ENCODE data around the gene RNF166. TPM values are rescaled to one million over a fixed set of nuclear protein-coding genes. Genes with fewer than 3 reads are reported as not detected.

RNF166 gene
- 10 to 100 TPM; 10.3 to 18.3 (median 13.2) TPM for total RNA-seq (2021; fragmentation: NEBNext Ultra II Directional; extraction: Animal tissue kit (Norgen Biotek cat#: 25700))
- long read RNA-seq, transcript RNF166-201 (6 exons, 1,883 nt): major isoform, 12 of 16 reads
- long read RNA-seq, partial matches to known transcripts: 1 of 16 reads
- long read RNA-seq, other reads (novel, unspliced or antisense): 3 of 16 reads

GRCh38 chr16:88706229-88706964 lies at the start of gene RNF166, which contains the start of gene CTU2:
Gene RNF166 (minus strand): TSS chr16:88706408. CDS start chr16:88706325, 83 bp downstream.
Gene CTU2 (plus strand): TSS chr16:88706503. CDS start chr16:88706531, 28 bp downstream.
- peaks cover 26% of the 10 kb centered on the region for H3K4me1 Mint-ChIP-seq (ENCODE audit: low read depth)

GRCh38 chr16:88754912-88755744 lies 48.9 kb upstream of the RNF166 start:
- peak overlapping the region; percentile 51 for H3K4me3 Mint-ChIP-seq

More at GRCh38 chr16:88706229-88706964, at the start of gene RNF166, which contains the start of gene CTU2:
- Mint-ChIP-seq H3K36me3 (ENCODE audit: low read depth) (no peaks in the 10 kb centered on the region), H3K4me3 (peak within 1 kb of the TSS; percentile 97), H3K9me3 (no peaks in the 10 kb centered on the region), H3K27ac (peak within 1 kb of the TSS; percentile 86), H3K27me3 (ENCODE audit: insufficient read depth) (no peaks in the 10 kb centered on the region; the same call in 1 of the 2 replicates)
- no peak for TF ChIP-seq CTCF (IDR thresholded peaks at IDR 0.05)
- peak; percentile 72 for DNase-seq

GRCh38 chr16:88754109-88754911 lies 48.1 kb upstream of the RNF166 start:
- Mint-ChIP-seq H3K27ac (peak overlapping the region; percentile 11; the same call in 1 of the 2 replicates), H3K27me3 (ENCODE audit: insufficient read depth) (peaks cover 4% of the 10 kb centered on the region), H3K4me3 (no peak overlapping the region), H3K4me1 (ENCODE audit: low read depth) (peaks cover 32% of the 10 kb centered on the region), H3K36me3 (ENCODE audit: low read depth) (peaks cover 5% of the 10 kb centered on the region), H3K9me3 (no peaks in the 10 kb centered on the region)
- no peak for TF ChIP-seq CTCF (IDR thresholded peaks at IDR 0.05)
- DNase-seq: no peak

More at GRCh38 chr16:88754912-88755744, 48.9 kb upstream of the RNF166 start:
- peak overlapping the region; percentile 74 for H3K27ac Mint-ChIP-seq
- peaks cover 33% of the 10 kb centered on the region for H3K4me1 Mint-ChIP-seq (ENCODE audit: low read depth)
- peaks cover 4% of the 10 kb centered on the region for H3K27me3 Mint-ChIP-seq (ENCODE audit: insufficient read depth)
- peak; percentile 82 for DNase-seq
- peaks cover 5% of the 10 kb centered on the region for H3K36me3 Mint-ChIP-seq (ENCODE audit: low read depth)
- TF ChIP-seq CTCF (IDR thresholded peaks at IDR 0.05): no peak
- H3K9me3 Mint-ChIP-seq: no peaks in the 10 kb centered on the region

- H3K4me3 Mint-ChIP-seq: no peak overlapping the region; the same call in 1 of the 2 replicates
- H3K9me3 Mint-ChIP-seq: no peaks in the 10 kb centered on the region
- peaks cover 4% of the 10 kb centered on the region for H3K27me3 Mint-ChIP-seq (ENCODE audit: insufficient read depth)
- H3K36me3 Mint-ChIP-seq (ENCODE audit: low read depth): peaks cover 2% of the 10 kb centered on the region
- H3K4me1 Mint-ChIP-seq (ENCODE audit: low read depth): peaks cover 25% of the 10 kb centered on the region
- no peak for DNase-seq
- TF ChIP-seq CTCF (IDR thresholded peaks at IDR 0.05): no peak
- H3K27ac Mint-ChIP-seq: peak overlapping the region; percentile 72
Measured at GRCh38 chr16:88753602-88754001, 47.4 kb upstream of the RNF166 start.

GRCh38 chr16:88753191-88753590 lies 47.0 kb upstream of the RNF166 start:
- H3K4me3 Mint-ChIP-seq: no peak overlapping the region
- TF ChIP-seq CTCF (IDR thresholded peaks at IDR 0.05): no peak
- DNase-seq: no peak
- H3K9me3 Mint-ChIP-seq: no peaks in the 10 kb centered on the region
- H3K36me3 Mint-ChIP-seq (ENCODE audit: low read depth): no peaks in the 10 kb centered on the region; the same call in 1 of the 2 replicates
- H3K27me3 Mint-ChIP-seq (ENCODE audit: insufficient read depth): peaks cover 4% of the 10 kb centered on the region
- H3K27ac Mint-ChIP-seq: no peak overlapping the region
- H3K4me1 Mint-ChIP-seq (ENCODE audit: low read depth): peaks cover 21% of the 10 kb centered on the region

All from HFFc6 (cell line).